ENCODE results near the gene GATD1.

GRCh38 chr11:760236-760635 lies 17.1 kb downstream of the GATD1 start:
- TF ChIP-seq NBN (IDR thresholded peaks at IDR 0.05) (no peak), BHLHE40 (IDR thresholded peaks at IDR 0.05; ENCODE audit: borderline replicate concordance in 1 of 2, low read depth in 2 of 2, low read length in 1 of 2) (no peak), EZH2 (IDR thresholded peaks at IDR 0.05; ENCODE audit: borderline replicate concordance, control insufficient read depth, low read depth, low read length) (no peak), BCL3 (IDR thresholded peaks at IDR 0.05; ENCODE audit: borderline replicate concordance, insufficient read depth, low read depth, low read length, poor library complexity, severe bottlenecking) (no peak), CTCF (IDR thresholded peaks at IDR 0.05 in 2 of 3, conservative IDR thresholded peaks at IDR 0.05 in 1 of 3; ENCODE audit: control insufficient read depth in 2 of 3, extremely low read depth in 1 of 3, insufficient read depth in 1 of 3, low read depth in 3 of 3, low read length in 3 of 3) (no peak), REST (IDR thresholded peaks at IDR 0.05; ENCODE audit: low read depth, low read length) (no peak), ASH2L (IDR thresholded peaks at IDR 0.05; ENCODE audit: borderline replicate concordance, low read depth) (no peak)

Measured in GM12878 (cell line).